ENCODE results near the gene SHISA9. TPM values are rescaled to one million over a fixed set of nuclear protein-coding genes. Genes with fewer than 3 reads are reported as not detected.

The SHISA9 gene
- total and polyA plus RNA-seq, 2 of the 4 experiments (the other 2 are of a cell fraction), result under 0.01 TPM; not detected in 1

DNA sequence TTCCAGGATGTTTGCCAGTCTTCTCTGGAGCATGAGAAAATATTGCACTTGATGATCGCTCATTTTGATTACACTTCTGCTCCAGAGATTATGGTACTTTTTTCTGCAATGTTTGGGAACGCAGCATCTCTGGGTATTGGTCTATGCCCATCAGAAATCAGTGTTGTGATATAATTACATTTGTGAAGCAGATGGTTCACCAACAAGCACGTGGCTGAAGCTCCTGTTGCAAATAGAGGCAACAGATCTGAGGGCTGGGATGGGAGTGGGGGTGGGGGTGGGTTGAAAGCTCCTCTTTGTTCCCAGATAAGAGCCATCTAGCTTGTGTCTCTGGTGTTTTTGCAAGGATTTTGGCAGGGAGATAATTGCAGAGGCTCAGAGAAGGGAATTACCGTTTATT is 252.3 kb downstream of the SHISA9 start:
- H3K23ac ChIP-seq (ENCODE audit: low read depth, low read length), result no peak overlapping the region
- no peak overlapping the region for H2BK20ac ChIP-seq (ENCODE audit: low read depth, low read length)
- no peaks in the 10 kb centered on the region for H3K27me3 ChIP-seq (ENCODE audit: control insufficient read depth, insufficient read depth, low read length)
- BruUV-seq (replicated peaks), result no TSS peak
- 10% methylated on average over 2 of the region's 4 CpGs; no CpG with 5 or more reads in 1 of the 2 experiments for WGBS, 2 experiments (ENCODE audit: extremely low coverage in 2 of 2, insufficient read length in 1 of 2)
- no peak overlapping the region for H2BK120ac ChIP-seq (ENCODE audit: low read depth, low read length)
- H4K8ac ChIP-seq (ENCODE audit: low read depth in 2 of 2, low read length in 2 of 2), result no peak overlapping the region
- H2AK9ac ChIP-seq (replicated peaks; ENCODE audit: low read depth, low read length, poor library complexity), result no peak overlapping the region
- no peak overlapping the region for H3K4me3 ChIP-seq (ENCODE audit: insufficient read depth, low read depth, low read length)
- ChIA-PET CTCF (interaction anchor here (0.6 kb wide), 1 partner anchor 181 kb away, joined by 3 read pairs; no protein-coding TSS in a partner anchor), POLR2A (ENCODE audit: unreplicated experiment) (no interaction called here)
- H3K14ac ChIP-seq (replicated peaks; ENCODE audit: low read depth, low read length), result no peak overlapping the region
- no peak overlapping the region for H3K27ac ChIP-seq (ENCODE audit: insufficient read depth, low read length)
- H2BK5ac ChIP-seq (ENCODE audit: low read depth, low read length, poor library complexity, severe bottlenecking), result no peak overlapping the region
- no peak overlapping the region for H3K56ac ChIP-seq (ENCODE audit: extremely low read depth, insufficient read depth, low read length)
- no peak overlapping the region for H2AK5ac ChIP-seq (ENCODE audit: low read depth, low read length)
- H3K36me3 ChIP-seq (ENCODE audit: control insufficient read depth, insufficient read depth, low read length), result no peaks in the 10 kb centered on the region
- no peak overlapping the region for H3K4ac ChIP-seq (ENCODE audit: low read depth, low read length)
- H3K18ac ChIP-seq (ENCODE audit: low read depth, low read length), result no peak overlapping the region
- H4K20me1 ChIP-seq (ENCODE audit: insufficient read depth, low read length), result no peaks in the 10 kb centered on the region
- in situ Hi-C loops (cut with MboI; ENCODE audit: low sequenced_read_pairs), result no loop called here
- peaks cover 24% of the 10 kb centered on the region for H3K9me3 ChIP-seq (ENCODE audit: control insufficient read depth, insufficient read depth, low read length)
- TF ChIP-seq MAZ (IDR thresholded peaks at IDR 0.05; ENCODE audit: borderline replicate concordance, low read depth, low read length) (no peak), RCOR1 (IDR thresholded peaks at IDR 0.05; ENCODE audit: insufficient replicate concordance, low read length) (no peak), CHD1 (IDR thresholded peaks at IDR 0.05; ENCODE audit: low read depth, low read length) (no peak), FOS (IDR thresholded peaks at IDR 0.05; ENCODE audit: low read depth, low read length) (no peak), POLR2A (IDR thresholded peaks at IDR 0.05; ENCODE audit: low read depth, low read length) (no peak), MAFK (IDR thresholded peaks at IDR 0.05; ENCODE audit: low read depth, low read length) (no peak), RFX5 (IDR thresholded peaks at IDR 0.05; ENCODE audit: low read depth, low read length) (no peak), MXI1 (IDR thresholded peaks at IDR 0.05; ENCODE audit: borderline replicate concordance, low read depth, low read length) (no peak), NFE2L2 (IDR thresholded peaks at IDR 0.05; ENCODE audit: low read depth, low read length) (no peak), RAD21 (IDR thresholded peaks at IDR 0.05; ENCODE audit: low read length) (no peak), BHLHE40 (IDR thresholded peaks at IDR 0.05; ENCODE audit: low read depth, low read length) (no peak), CEBPB (IDR thresholded peaks at IDR 0.05; ENCODE audit: low read depth, low read length) (no peak), SMC3 (IDR thresholded peaks at IDR 0.05; ENCODE audit: low read depth, low read length) (no peak)
- TF ChIP-seq, protein P1, sequence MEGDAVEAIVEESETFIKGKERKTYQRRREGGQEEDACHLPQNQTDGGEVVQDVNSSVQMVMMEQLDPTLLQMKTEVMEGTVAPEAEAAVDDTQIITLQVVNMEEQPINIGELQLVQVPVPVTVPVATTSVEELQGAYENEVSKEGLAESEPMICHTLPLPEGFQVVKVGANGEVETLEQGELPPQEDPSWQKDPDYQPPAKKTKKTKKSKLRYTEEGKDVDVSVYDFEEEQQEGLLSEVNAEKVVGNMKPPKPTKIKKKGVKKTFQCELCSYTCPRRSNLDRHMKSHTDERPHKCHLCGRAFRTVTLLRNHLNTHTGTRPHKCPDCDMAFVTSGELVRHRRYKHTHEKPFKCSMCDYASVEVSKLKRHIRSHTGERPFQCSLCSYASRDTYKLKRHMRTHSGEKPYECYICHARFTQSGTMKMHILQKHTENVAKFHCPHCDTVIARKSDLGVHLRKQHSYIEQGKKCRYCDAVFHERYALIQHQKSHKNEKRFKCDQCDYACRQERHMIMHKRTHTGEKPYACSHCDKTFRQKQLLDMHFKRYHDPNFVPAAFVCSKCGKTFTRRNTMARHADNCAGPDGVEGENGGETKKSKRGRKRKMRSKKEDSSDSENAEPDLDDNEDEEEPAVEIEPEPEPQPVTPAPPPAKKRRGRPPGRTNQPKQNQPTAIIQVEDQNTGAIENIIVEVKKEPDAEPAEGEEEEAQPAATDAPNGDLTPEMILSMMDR (conservative IDR thresholded peaks at IDR 0.05; ENCODE audit: low read depth, low read length), result no peak
- TF ChIP-seq, protein P2, sequence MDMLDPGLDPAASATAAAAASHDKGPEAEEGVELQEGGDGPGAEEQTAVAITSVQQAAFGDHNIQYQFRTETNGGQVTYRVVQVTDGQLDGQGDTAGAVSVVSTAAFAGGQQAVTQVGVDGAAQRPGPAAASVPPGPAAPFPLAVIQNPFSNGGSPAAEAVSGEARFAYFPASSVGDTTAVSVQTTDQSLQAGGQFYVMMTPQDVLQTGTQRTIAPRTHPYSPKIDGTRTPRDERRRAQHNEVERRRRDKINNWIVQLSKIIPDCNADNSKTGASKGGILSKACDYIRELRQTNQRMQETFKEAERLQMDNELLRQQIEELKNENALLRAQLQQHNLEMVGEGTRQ (IDR thresholded peaks at IDR 0.05; ENCODE audit: low read depth, low read length), result no peak
- TF ChIP-seq, protein P3, sequence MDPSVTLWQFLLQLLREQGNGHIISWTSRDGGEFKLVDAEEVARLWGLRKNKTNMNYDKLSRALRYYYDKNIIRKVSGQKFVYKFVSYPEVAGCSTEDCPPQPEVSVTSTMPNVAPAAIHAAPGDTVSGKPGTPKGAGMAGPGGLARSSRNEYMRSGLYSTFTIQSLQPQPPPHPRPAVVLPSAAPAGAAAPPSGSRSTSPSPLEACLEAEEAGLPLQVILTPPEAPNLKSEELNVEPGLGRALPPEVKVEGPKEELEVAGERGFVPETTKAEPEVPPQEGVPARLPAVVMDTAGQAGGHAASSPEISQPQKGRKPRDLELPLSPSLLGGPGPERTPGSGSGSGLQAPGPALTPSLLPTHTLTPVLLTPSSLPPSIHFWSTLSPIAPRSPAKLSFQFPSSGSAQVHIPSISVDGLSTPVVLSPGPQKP (IDR thresholded peaks at IDR 0.05; ENCODE audit: borderline replicate concordance, low read depth, low read length), result no peak
- no peak overlapping the region for H4K91ac ChIP-seq (ENCODE audit: insufficient read depth, low read depth, low read length)
- dilution Hi-C loops (cut with HindIII; ENCODE audit: low sequenced_read_pairs, unreplicated experiment), result no loop called here
- no peak overlapping the region for H3K9ac ChIP-seq (ENCODE audit: low read depth, low read length)
- H2AFZ ChIP-seq (replicated peaks; ENCODE audit: low read length, poor library complexity), result no peak overlapping the region
- no peaks in the 10 kb centered on the region for H3K9me1 ChIP-seq (ENCODE audit: insufficient read depth, low read length)
- H3K4me1 ChIP-seq (ENCODE audit: control insufficient read depth, insufficient read depth, low read length), result no peaks in the 10 kb centered on the region
- H2BK15ac ChIP-seq (ENCODE audit: low read depth, low read length), result no peak overlapping the region
- H3K4me2 ChIP-seq (ENCODE audit: low read depth, low read length), result no peak overlapping the region
- ATAC-seq (ENCODE audit: low read depth) (no peak), DNase-seq (no peak)
- no peaks in the 10 kb centered on the region for H3K79me1 ChIP-seq (ENCODE audit: low read depth in 1 of 2, low read length in 2 of 2)
- no peak overlapping the region for H4K5ac ChIP-seq (ENCODE audit: low read depth, low read length)
- intact Hi-C loops (cut with micrococcal nuclease), result no loop called here
